ENCODE data around the gene RHPN2.
"Not testable (repeated sequence)": the region's sequence is repeated elsewhere in the genome, so short reads cannot be mapped to it uniquely, and the experiment has no call there.

RHPN2 gene

DNA sequence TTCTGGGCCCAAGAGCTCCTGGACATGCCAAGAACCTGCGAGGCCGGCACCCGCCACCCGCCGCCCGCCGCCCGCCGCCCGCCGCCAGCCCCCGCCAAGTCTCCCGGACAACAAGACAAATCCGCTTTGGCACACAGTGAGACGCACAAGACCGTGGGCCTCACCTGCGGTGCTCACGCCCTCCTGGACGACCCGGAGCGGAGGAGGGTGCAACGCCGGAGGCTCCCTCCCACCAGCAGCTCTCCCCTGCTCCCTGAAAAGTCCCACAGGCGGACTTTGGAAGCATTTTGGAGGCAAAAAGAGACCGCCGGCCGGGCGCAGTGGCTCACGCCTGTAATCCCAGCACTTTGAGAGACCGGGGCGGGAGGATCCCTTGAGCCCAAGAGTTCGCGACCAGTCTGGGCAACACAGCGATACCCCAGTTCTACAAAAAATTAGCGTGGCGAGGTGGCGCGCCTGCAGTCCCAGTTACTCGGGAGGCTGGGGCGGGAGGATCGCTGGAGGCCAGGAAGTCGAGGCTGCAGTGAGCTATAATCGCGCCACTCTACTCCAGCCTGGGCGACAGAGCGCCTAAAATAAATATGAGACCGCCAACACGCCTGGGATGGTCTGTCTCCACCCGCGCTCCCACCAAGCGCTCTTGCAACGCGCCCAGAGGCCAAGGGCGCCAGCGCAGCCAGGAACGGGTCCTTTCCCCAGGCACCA is 783 bp downstream of the RHPN2 start:
- DNase-seq, result no peak

DNA sequence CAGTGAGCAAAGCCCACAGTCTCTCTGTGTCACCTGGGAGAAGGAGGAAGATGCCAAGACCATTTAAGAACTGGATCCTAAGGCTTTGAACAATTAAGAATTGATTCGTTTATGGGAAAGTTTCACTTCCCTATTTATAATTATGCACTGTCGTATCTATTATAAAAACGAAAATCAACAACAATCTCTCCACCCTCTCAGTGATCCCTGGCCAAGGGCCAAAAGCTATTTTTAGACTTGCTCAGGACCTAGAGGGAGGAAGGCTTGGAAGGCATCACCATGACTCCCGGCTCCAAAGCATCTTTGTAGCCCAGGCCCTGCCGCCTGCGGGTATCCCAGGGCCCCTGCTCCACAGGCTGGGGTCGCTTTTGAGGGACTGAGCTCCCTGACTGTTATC is 1.3 kb downstream of the RHPN2 start:
- DNase-seq, result peak in 1 of 2 donors; percentile 9

DNA sequence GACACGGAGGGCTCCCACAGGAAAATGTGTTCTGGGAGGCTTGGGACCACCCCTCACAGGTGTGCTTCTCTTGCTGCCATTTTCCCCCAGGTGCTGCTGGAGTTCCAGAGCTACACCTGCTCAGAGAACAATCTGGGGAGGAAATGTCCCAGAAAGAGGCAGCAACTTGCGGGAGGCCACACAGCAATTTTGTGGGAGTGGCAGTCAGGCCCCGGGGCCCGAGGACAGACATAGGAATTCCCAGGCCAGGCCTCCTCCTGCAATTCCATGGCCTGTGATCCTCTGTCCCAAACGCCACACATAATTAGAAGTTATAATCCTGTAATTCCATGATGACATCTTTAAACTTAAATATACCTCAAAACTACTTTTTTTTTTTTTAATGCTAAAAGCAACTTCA is 1.8 kb downstream of the RHPN2 start:
- no peak for DNase-seq

GRCh38 chr19:33060586-33060985 is 4.1 kb downstream of the RHPN2 start:
- no peak for DNase-seq

DNA sequence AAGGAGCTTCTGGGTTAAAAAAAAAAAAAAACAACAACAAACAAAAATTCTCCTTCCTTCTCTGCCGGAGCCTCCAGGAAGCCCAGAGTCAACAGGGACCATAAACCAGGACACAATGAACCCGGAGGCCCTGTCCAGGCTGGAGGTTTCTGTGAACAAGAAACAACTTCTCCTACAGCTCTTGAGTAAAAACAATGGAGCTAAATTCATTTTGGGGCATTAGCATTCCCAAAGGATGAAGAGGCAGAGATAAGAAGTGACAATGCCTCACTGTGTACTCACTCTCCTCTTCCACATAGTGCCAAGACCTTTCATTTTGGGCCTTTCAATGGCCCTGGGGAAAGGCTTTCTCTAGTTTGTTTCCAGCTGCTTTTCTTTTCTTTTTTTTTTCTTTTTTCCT is 9.0 kb downstream of the RHPN2 start:
- DNase-seq, result no peak

- DNase-seq, result no peak
These were observed 10.1 kb downstream of the RHPN2 start for GRCh38 chr19:33054623-33055022.

DNA sequence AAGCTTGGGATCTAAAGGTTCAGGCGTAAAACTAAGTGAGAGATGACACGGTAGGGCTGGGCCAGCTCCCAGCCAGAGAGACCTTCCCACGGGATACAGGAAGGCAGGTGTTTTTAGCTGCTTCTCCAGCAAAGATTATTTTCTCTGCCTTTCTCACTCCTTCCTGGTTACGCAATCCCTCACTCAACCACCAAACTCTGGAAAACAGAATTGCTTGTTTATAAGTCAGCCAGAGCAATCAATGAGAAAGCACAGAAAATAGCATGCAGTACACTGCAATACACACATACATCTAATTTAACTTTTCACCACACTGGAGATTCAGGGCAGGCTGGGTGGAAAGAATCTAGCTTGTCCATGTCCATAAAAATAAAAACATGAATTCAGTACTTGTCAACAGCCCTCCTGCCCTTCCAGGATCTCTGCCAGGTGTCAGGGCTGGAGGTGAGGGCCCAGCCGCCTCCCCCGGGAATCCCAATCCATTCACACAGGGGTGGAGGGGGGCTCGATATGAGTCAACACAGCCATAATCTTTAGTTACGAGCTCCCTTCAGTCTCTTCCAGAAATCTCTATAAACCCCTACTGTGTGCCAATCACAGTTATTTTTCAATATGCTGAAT is 12.2 kb downstream of the RHPN2 start:
- peak in 1 of 2 donors; percentile 3 for DNase-seq

GRCh38 chr19:33050110-33050509 is 14.6 kb downstream of the RHPN2 start:
- DNase-seq, result no peak

DNA sequence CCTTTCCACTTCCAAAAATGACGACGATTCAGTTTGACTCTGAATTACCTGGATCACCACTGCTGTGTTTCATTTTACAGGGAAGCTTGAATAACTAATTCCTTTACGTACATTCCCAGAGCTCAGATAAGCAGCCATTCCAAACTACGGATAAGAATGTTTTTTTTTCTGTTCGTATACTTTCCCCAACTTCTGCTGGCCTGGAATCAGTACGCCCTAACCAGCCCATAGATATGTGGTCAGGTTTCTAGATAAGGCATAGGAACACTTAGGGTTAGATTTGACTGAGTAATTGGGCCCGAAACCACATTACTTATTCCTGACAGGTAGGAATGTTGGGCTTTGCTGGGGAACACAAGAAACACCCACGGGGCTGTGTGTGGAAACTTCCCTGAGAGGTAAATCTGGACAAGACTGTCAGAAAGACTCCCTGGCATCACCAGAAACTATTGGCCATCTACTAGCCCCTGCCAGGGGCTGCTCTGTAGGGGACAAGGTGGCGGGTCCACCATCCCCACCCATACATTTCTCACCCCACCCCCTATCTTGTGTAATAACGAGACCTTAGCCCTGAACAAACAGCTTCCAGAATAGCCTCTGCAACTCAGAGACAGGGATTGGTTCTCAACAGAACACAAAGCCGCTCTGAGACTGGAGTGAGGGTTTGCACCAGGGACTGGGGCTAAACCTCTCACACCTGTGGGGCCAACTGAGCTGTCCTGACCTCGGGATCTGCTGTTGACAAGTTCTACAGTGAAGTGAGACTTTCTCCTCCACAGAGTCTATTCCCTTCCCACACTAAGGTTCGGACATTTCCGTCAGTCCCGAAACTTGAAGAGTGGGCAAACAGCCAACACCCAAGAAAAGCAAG is 15.6 kb downstream of the RHPN2 start:
- DNase-seq, result no peak

- DNase-seq, result no peak
These were observed 17.3 kb downstream of the RHPN2 start for GRCh38 chr19:33047422-33047821.

DNA sequence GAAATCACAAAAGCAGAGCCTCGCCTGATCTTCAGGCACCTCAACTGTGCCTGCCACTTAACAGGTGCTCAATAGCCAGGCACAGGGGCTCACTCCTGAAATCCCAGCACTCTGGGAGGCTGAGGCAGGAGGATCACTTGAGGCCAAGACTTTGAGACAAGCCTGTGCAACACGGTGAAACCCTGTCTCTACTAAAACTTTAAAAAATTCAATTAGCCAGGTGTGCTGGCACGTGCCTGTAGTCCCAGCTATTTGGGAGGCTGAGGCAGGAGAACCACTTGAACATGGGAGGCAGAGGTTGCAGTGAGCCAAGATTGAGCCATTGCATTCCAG is 22.9 kb downstream of the RHPN2 start:
- DNase-seq, result not testable (repeated sequence)

- DNase-seq, result peak; percentile 15 to 39
These were observed 23.5 kb downstream of the RHPN2 start for GRCh38 chr19:33040994-33041827.

- DNase-seq, result no peak
These were observed 24.9 kb downstream of the RHPN2 start for GRCh38 chr19:33039815-33040214.

- no peak for DNase-seq
These were observed 25.5 kb downstream of the RHPN2 start for GRCh38 chr19:33039108-33039599.

DNA sequence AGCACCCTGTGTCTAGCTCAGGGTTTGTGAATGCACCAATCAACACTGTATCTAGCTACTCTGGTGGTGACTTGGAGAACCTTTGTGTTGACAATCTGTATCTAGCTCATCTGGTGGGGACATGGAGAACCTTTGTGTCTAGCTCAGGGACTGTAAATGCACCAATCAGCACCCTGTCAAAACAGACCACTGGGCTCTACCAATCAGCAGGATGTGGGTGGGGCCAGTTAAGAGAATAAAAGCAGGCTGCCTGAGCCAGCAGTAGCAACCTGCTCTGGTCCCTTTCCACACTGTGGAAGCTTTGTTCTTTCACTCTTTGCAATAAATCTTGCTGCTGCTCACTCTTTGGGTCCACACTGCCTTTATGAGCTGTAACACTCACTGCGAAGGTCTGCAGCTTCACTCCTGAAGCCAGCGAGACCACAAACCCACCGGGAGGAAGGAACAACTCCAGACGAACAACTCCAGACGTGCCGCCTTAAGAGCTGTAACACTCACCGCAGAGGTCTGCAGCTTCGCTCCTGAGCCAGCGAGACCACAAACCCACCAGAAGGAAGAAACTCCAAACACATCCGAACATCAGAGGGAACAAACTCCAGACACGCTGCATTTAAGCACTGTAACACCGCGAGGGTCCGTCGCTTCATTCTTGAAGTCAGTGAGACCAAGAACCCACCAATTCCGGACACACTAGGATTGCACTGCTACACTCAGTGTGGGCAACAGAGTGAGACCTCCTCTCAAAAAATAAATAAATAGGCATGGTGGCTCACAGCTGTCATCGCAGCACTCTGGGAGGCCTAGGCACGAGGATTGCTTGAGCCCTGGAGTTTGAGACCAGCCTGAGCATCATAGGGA is 27.3 kb downstream of the RHPN2 start:
- DNase-seq, result not testable (repeated sequence)

GRCh38 chr19:33036370-33037167 is 28.1 kb downstream of the RHPN2 start:
- DNase-seq, result not testable (repeated sequence)

- DNase-seq, result no peak
These were observed 29.2 kb downstream of the RHPN2 start for GRCh38 chr19:33035461-33035860.

GRCh38 chr19:33032218-33032781 is 32.4 kb downstream of the RHPN2 start:
- no peak for DNase-seq

- no peak for DNase-seq
These were observed 34.9 kb downstream of the RHPN2 start for GRCh38 chr19:33029746-33030303.

DNA sequence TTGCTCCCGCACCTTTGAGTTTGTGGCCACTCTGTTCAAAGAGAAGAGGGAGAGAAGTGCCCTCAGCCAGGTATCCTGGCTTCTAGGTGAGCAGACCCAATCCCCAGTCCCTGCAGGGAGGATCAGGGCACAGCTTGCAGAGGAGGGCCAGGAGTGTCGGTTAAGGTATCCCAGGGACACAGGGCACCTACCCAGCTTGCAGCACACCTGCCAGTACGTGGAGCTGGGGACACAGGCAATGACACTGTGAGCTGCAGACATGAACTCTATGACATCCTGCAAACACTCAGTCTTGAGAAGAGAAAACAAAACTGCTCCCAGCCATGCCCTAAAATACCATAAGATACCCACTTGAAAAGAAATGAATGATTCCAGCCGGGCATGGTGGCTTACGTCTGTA is 38.1 kb downstream of the RHPN2 start:
- DNase-seq, result not testable (repeated sequence)

All from hippocampal formation (tissue), 2 donors.